ENCODE results near the gene MCF2L.

MCF2L gene

GRCh38 chr13:113009743-113010509, 40.9 kb downstream of the MCF2L start:
- H3K4me3 ChIP-seq (ENCODE audit: low read depth, low read length), result no peak overlapping the region
- DNase-seq (ENCODE audit: low read depth), result no peak

- no peak for DNase-seq (ENCODE audit: low read depth)
- H3K4me3 ChIP-seq (ENCODE audit: low read depth, low read length), result no peak overlapping the region
Observed at GRCh38 chr13:113010510-113010865, 41.5 kb downstream of the MCF2L start.

GRCh38 chr13:113013303-113013702, 44.3 kb downstream of the MCF2L start:
- DNase-seq (ENCODE audit: low read depth), result no peak
- no peak overlapping the region for H3K4me3 ChIP-seq (ENCODE audit: low read depth, low read length)

GRCh38 chr13:113013878-113014751, 45.1 kb downstream of the MCF2L start:
- H3K4me3 ChIP-seq (ENCODE audit: low read depth, low read length), result no peak overlapping the region
- no peak for DNase-seq (ENCODE audit: low read depth)

GRCh38 chr13:113014752-113015745, 46.0 kb downstream of the MCF2L start:
- no peak overlapping the region for H3K4me3 ChIP-seq (ENCODE audit: low read depth, low read length)
- no peak for DNase-seq (ENCODE audit: low read depth)

GRCh38 chr13:113015826-113016525, 47.0 kb downstream of the MCF2L start:
- no peak overlapping the region for H3K4me3 ChIP-seq (ENCODE audit: low read depth, low read length)
- DNase-seq (ENCODE audit: low read depth), result no peak

- no peak overlapping the region for H3K4me3 ChIP-seq (ENCODE audit: low read depth, low read length)
- no peak for DNase-seq (ENCODE audit: low read depth)
Observed at GRCh38 chr13:113016526-113017295, 47.7 kb downstream of the MCF2L start.

- no peak for DNase-seq (ENCODE audit: low read depth)
- no peak overlapping the region for H3K4me3 ChIP-seq (ENCODE audit: low read depth, low read length)
Observed at GRCh38 chr13:113017506-113018215, 48.6 kb downstream of the MCF2L start.

GRCh38 chr13:113018676-113019465, 49.9 kb downstream of the MCF2L start:
- H3K4me3 ChIP-seq (ENCODE audit: low read depth, low read length), result no peak overlapping the region
- no peak for DNase-seq (ENCODE audit: low read depth)

- no peak for DNase-seq (ENCODE audit: low read depth)
- no peak overlapping the region for H3K4me3 ChIP-seq (ENCODE audit: low read depth, low read length)
Observed at GRCh38 chr13:113020323-113021080, 51.5 kb downstream of the MCF2L start.

GRCh38 chr13:113021391-113021790, 52.4 kb downstream of the MCF2L start:
- H3K4me3 ChIP-seq (ENCODE audit: low read depth, low read length), result no peak overlapping the region
- DNase-seq (ENCODE audit: low read depth), result no peak

- no peak for DNase-seq (ENCODE audit: low read depth)
- no peak overlapping the region for H3K4me3 ChIP-seq (ENCODE audit: low read depth, low read length)
Observed at GRCh38 chr13:113021811-113022210, 52.8 kb downstream of the MCF2L start.

GRCh38 chr13:113022391-113022744, 53.4 kb downstream of the MCF2L start:
- DNase-seq (ENCODE audit: low read depth), result no peak
- no peak overlapping the region for H3K4me3 ChIP-seq (ENCODE audit: low read depth, low read length)

GRCh38 chr13:113022745-113023574, 53.9 kb downstream of the MCF2L start:
- DNase-seq (ENCODE audit: low read depth), result no peak
- no peak overlapping the region for H3K4me3 ChIP-seq (ENCODE audit: low read depth, low read length)

GRCh38 chr13:113023694-113024430, 54.8 kb downstream of the MCF2L start:
- DNase-seq (ENCODE audit: low read depth), result no peak
- H3K4me3 ChIP-seq (ENCODE audit: low read depth, low read length), result no peak overlapping the region

Measured in skeletal muscle cell (primary cell).